Myocyte (in vitro differentiated cells): ENCODE results near the gene PIP5K1B. TPM values are rescaled to one million over a fixed set of nuclear protein-coding genes. Genes with fewer than 3 reads are reported as not detected.

Source experiments
- DNase-seq: peaks from one replicate; pipeline ENCODE4 v3.0.0-alpha.2; 2012; ENCODE audit warnings: low read depth
- total RNA-seq: library from RNA; depleted of rRNA; stranded (reverse); fragments of >200 nt; gene quantifications from 2 replicates; pipeline ENCODE4 v1.2.3, GENCODE V29; 2014

PIP5K1B gene
- total RNA-seq, 1 donor from 2014 or later = 0.37 TPM

- peak; percentile 18 for DNase-seq
These were observed 28.0 kb downstream of the PIP5K1B start for GRCh38 chr9:68733021-68733405.

- no peak for DNase-seq
These were observed 33.3 kb downstream of the PIP5K1B start for GRCh38 chr9:68738358-68738757.

GRCh38 chr9:68739621-68740174, 34.7 kb downstream of the PIP5K1B start:
- DNase-seq = no peak

- DNase-seq = no peak
These were observed 35.5 kb downstream of the PIP5K1B start for GRCh38 chr9:68740561-68740960.

GRCh38 chr9:68741234-68741633, 36.2 kb downstream of the PIP5K1B start:
- no peak for DNase-seq

GRCh38 chr9:68741704-68742332, 36.8 kb downstream of the PIP5K1B start:
- DNase-seq = no peak

GRCh38 chr9:68742333-68742730, 37.3 kb downstream of the PIP5K1B start:
- DNase-seq = no peak

GRCh38 chr9:68744426-68744825, 39.4 kb downstream of the PIP5K1B start:
- DNase-seq = no peak

- no peak for DNase-seq
These were observed 41.5 kb downstream of the PIP5K1B start for GRCh38 chr9:68746525-68746924.

- no peak for DNase-seq
These were observed 42.0 kb downstream of the PIP5K1B start for GRCh38 chr9:68747043-68747533.

- no peak for DNase-seq
These were observed 44.1 kb downstream of the PIP5K1B start for GRCh38 chr9:68749135-68749534.

GRCh38 chr9:68749579-68750159, 44.6 kb downstream of the PIP5K1B start:
- DNase-seq = no peak

- no peak for DNase-seq
These were observed 45.2 kb downstream of the PIP5K1B start for GRCh38 chr9:68750255-68750654.

GRCh38 chr9:68750786-68751185, 45.7 kb downstream of the PIP5K1B start:
- peak; percentile 19 for DNase-seq

- no peak for DNase-seq
These were observed 46.5 kb downstream of the PIP5K1B start for GRCh38 chr9:68751556-68751955.

- no peak for DNase-seq
These were observed 50.0 kb downstream of the PIP5K1B start for GRCh38 chr9:68755051-68755450.

GRCh38 chr9:68755752-68756151, 50.7 kb downstream of the PIP5K1B start:
- no peak for DNase-seq

- DNase-seq = no peak
These were observed 55.1 kb downstream of the PIP5K1B start for GRCh38 chr9:68759981-68760673.

GRCh38 chr9:68760674-68761333, 55.8 kb downstream of the PIP5K1B start:
- DNase-seq = no peak

GRCh38 chr9:68762570-68762969, 57.5 kb downstream of the PIP5K1B start:
- DNase-seq = no peak

- DNase-seq = no peak
These were observed 58.1 kb downstream of the PIP5K1B start for GRCh38 chr9:68763104-68763503.

- DNase-seq = no peak
These were observed 63.6 kb downstream of the PIP5K1B start for GRCh38 chr9:68768619-68769018.
